ENCODE measurements around the gene EVL. TPM values are rescaled to one million over a fixed set of nuclear protein-coding genes. Genes with fewer than 3 reads are reported as not detected.
A peak's percentile ranks its signal among the peaks of the same experiment; 100 is the strongest.
"Not testable (repeated sequence)": the region's sequence is repeated elsewhere in the genome, so short reads cannot be mapped to it uniquely, and the experiment has no call there.

The EVL gene
- total RNA-seq, 1 donor from 2014 or later, result 290 TPM

- H3K36me3 Mint-ChIP-seq (ENCODE audit: low read depth); DNase-seq (ENCODE audit: low spot score); H3K4me1 Mint-ChIP-seq (ENCODE audit: low read depth); H3K27ac Mint-ChIP-seq; intact Hi-C loops (cut with micrococcal nuclease): not testable (repeated sequence)
- Mint-ChIP-seq H3K27me3 (ENCODE audit: insufficient read depth) (peaks cover 25% of the 10 kb centered on the region), H3K4me3 (peak overlapping the region; percentile 42), H3K9me3 (peaks cover 10% of the 10 kb centered on the region)
Measured at GRCh38 chr14:100157548-100158232, 92.5 kb downstream of the EVL start.

- Mint-ChIP-seq H3K4me3 (peak overlapping the region; percentile 70), H3K4me1 (ENCODE audit: low read depth) (no peaks in the 10 kb centered on the region), H3K27ac (no peak overlapping the region), H3K27me3 (ENCODE audit: insufficient read depth) (peaks cover 25% of the 10 kb centered on the region), H3K36me3 (ENCODE audit: low read depth) (peaks cover 3% of the 10 kb centered on the region), H3K9me3 (peaks cover 7% of the 10 kb centered on the region)
- DNase-seq (ENCODE audit: low spot score), result no peak
- intact Hi-C loops (cut with micrococcal nuclease), result loop anchor here (1.0 kb wide), 1 partner anchor 35 kb away; no protein-coding TSS in a partner anchor
Measured at GRCh38 chr14:100158566-100159093, 93.4 kb downstream of the EVL start.

- no peak for DNase-seq (ENCODE audit: low spot score)
- no peaks in the 10 kb centered on the region for H3K4me1 Mint-ChIP-seq (ENCODE audit: low read depth)
Measured at GRCh38 chr14:100159094-100159864, 94.1 kb downstream of the EVL start, which contains the start of gene DEGS2. Gene DEGS2, minus strand, starts transcription at chr14:100159645. Its CDS starts 58 bp downstream, at chr14:100159587.

GRCh38 chr14:100159865-100160533 is 94.8 kb downstream of the EVL start:
- intact Hi-C loops (cut with micrococcal nuclease), result loop anchor here (1.0 kb wide), 1 partner anchor 33 kb away; no protein-coding TSS in a partner anchor
- DNase-seq (ENCODE audit: low spot score), result no peak
- Mint-ChIP-seq H3K36me3 (ENCODE audit: low read depth) (peaks cover under 1% of the 10 kb centered on the region), H3K27ac (no peak overlapping the region), H3K27me3 (ENCODE audit: insufficient read depth) (peaks cover 26% of the 10 kb centered on the region), H3K4me3 (peak overlapping the region; percentile 37), H3K9me3 (peaks cover 4% of the 10 kb centered on the region), H3K4me1 (ENCODE audit: low read depth) (no peaks in the 10 kb centered on the region)

More at GRCh38 chr14:100159094-100159864, 94.1 kb downstream of the EVL start, which contains the start of gene DEGS2:
- peaks cover 3% of the 10 kb centered on the region for H3K36me3 Mint-ChIP-seq (ENCODE audit: low read depth)
- intact Hi-C loops (cut with micrococcal nuclease), result loop anchor here (1.0 kb wide), 1 partner anchor 34 kb away; no protein-coding TSS in a partner anchor
- H3K27me3 Mint-ChIP-seq (ENCODE audit: insufficient read depth), result peaks cover 25% of the 10 kb centered on the region
- no peak within 1 kb of the TSS for H3K27ac Mint-ChIP-seq
- H3K4me3 Mint-ChIP-seq, result peak within 1 kb of the TSS; percentile 70
- H3K9me3 Mint-ChIP-seq, result peaks cover 7% of the 10 kb centered on the region

DNA sequence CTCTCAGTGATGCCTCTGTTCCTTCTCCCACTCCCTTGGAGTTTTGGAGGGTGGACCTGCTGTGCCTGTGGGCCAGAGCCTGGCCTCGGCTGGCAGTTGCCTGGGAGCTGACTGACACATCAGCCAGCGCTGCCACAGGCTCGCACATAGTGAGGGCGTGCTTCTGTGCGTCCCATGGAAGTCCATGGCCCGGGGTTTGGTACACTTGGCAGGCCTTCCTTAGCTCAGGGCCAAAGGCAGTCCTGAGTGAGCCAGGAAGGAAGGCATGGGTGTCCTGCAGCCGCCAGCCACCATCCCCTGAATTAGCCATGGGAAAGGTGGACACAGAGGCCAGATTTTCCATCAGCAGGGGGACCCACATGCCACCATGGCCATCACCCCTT is 95.3 kb downstream of the EVL start:
- Mint-ChIP-seq H3K27ac (no peak overlapping the region), H3K4me3 (no peak overlapping the region), H3K4me1 (ENCODE audit: low read depth) (no peaks in the 10 kb centered on the region), H3K36me3 (ENCODE audit: low read depth) (no peaks in the 10 kb centered on the region), H3K27me3 (ENCODE audit: insufficient read depth) (peaks cover 28% of the 10 kb centered on the region), H3K9me3 (no peaks in the 10 kb centered on the region)
- intact Hi-C loops (cut with micrococcal nuclease), result no loop called here
- DNase-seq (ENCODE audit: low spot score), result no peak

- Mint-ChIP-seq H3K36me3 (ENCODE audit: low read depth) (peaks cover 1% of the 10 kb centered on the region), H3K4me1 (ENCODE audit: low read depth) (peaks cover 6% of the 10 kb centered on the region), H3K27ac (no peak overlapping the region), H3K9me3 (no peaks in the 10 kb centered on the region), H3K27me3 (ENCODE audit: insufficient read depth) (peaks cover 16% of the 10 kb centered on the region), H3K4me3 (no peak overlapping the region)
- intact Hi-C loops (cut with micrococcal nuclease), result no loop called here
- DNase-seq (ENCODE audit: low spot score), result no peak
Measured at GRCh38 chr14:100165376-100165775, 100.2 kb downstream of the EVL start.

DNA sequence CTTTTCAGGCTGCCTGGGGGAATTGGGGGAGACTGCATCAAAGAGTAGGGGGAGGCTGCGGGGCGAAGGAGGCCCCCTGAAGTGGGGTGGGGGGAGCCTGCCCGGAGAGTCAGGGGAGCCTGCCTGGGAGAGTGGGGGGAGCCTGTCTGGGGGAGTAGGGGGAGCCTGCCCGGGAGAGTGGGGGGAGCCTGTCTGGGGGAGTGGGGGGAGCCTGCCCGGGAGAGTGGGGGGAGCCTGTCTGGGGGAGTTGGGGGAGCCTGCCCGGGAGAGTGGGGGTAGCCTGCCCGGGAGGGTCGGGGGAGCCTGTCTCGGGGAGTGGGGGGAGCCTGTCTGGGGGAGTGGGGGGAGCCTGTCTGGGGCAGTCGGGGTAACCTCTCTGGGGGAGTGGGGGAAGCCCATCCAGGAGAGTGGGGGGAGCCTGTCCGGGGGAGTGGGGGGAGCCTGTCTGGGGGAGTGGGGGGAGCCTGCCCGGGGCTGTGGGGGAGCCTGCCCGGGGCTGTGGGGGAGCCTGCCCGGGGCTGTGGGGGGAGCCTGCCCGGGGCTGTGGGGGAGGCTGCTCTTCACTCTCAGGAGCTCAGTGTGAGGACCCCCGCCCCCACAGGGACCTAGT is 100.7 kb downstream of the EVL start:
- Mint-ChIP-seq H3K36me3 (ENCODE audit: low read depth) (peaks cover 1% of the 10 kb centered on the region), H3K27me3 (ENCODE audit: insufficient read depth) (peaks cover 16% of the 10 kb centered on the region), H3K27ac (no peak overlapping the region), H3K4me1 (ENCODE audit: low read depth) (peaks cover 6% of the 10 kb centered on the region), H3K4me3 (no peak overlapping the region), H3K9me3 (no peaks in the 10 kb centered on the region)
- no peak for DNase-seq (ENCODE audit: low spot score)
- intact Hi-C loops (cut with micrococcal nuclease), result no loop called here

- intact Hi-C loops (cut with micrococcal nuclease), result no loop called here
- Mint-ChIP-seq H3K36me3 (ENCODE audit: low read depth) (peaks cover 1% of the 10 kb centered on the region), H3K4me1 (ENCODE audit: low read depth) (peaks cover 6% of the 10 kb centered on the region), H3K9me3 (no peaks in the 10 kb centered on the region), H3K27me3 (ENCODE audit: insufficient read depth) (peaks cover 11% of the 10 kb centered on the region), H3K27ac (no peak overlapping the region), H3K4me3 (no peak overlapping the region)
- DNase-seq (ENCODE audit: low spot score), result no peak
Measured at GRCh38 chr14:100168506-100168905, 103.3 kb downstream of the EVL start.

GRCh38 chr14:100170880-100171279 is 105.7 kb downstream of the EVL start:
- H3K36me3 Mint-ChIP-seq (ENCODE audit: low read depth), result peaks cover 1% of the 10 kb centered on the region
- H3K27me3 Mint-ChIP-seq (ENCODE audit: insufficient read depth), result peaks cover 8% of the 10 kb centered on the region
- intact Hi-C loops (cut with micrococcal nuclease), result no loop called here

GRCh38 chr14:100172811-100173210 is 107.6 kb downstream of the EVL start:
- Mint-ChIP-seq H3K9me3 (no peaks in the 10 kb centered on the region), H3K4me1 (ENCODE audit: low read depth) (no peaks in the 10 kb centered on the region), H3K36me3 (ENCODE audit: low read depth) (no peaks in the 10 kb centered on the region), H3K27me3 (ENCODE audit: insufficient read depth) (no peaks in the 10 kb centered on the region), H3K4me3 (no peak overlapping the region), H3K27ac (no peak overlapping the region)
- intact Hi-C loops (cut with micrococcal nuclease), result no loop called here
- DNase-seq (ENCODE audit: low spot score), result no peak

More at GRCh38 chr14:100170880-100171279, 105.7 kb downstream of the EVL start:
- H3K4me3 Mint-ChIP-seq, result no peak overlapping the region
- H3K4me1 Mint-ChIP-seq (ENCODE audit: low read depth), result peaks cover 6% of the 10 kb centered on the region
- DNase-seq (ENCODE audit: low spot score), result no peak
- no peak overlapping the region for H3K27ac Mint-ChIP-seq
- H3K9me3 Mint-ChIP-seq, result no peaks in the 10 kb centered on the region

- Mint-ChIP-seq H3K27me3 (ENCODE audit: insufficient read depth) (no peaks in the 10 kb centered on the region), H3K36me3 (ENCODE audit: low read depth) (no peaks in the 10 kb centered on the region), H3K9me3 (no peaks in the 10 kb centered on the region), H3K4me3 (no peak overlapping the region), H3K27ac (no peak overlapping the region), H3K4me1 (ENCODE audit: low read depth) (no peaks in the 10 kb centered on the region)
- intact Hi-C loops (cut with micrococcal nuclease), result no loop called here
- DNase-seq (ENCODE audit: low spot score), result no peak
Measured at GRCh38 chr14:100173353-100173752, 108.1 kb downstream of the EVL start.

GRCh38 chr14:100176811-100177327 is 111.6 kb downstream of the EVL start:
- Mint-ChIP-seq H3K4me3 (no peak overlapping the region), H3K9me3 (no peaks in the 10 kb centered on the region), H3K27me3 (ENCODE audit: insufficient read depth) (no peaks in the 10 kb centered on the region), H3K4me1 (ENCODE audit: low read depth) (no peaks in the 10 kb centered on the region), H3K36me3 (ENCODE audit: low read depth) (no peaks in the 10 kb centered on the region), H3K27ac (no peak overlapping the region)
- DNase-seq (ENCODE audit: low spot score), result no peak
- intact Hi-C loops (cut with micrococcal nuclease), result no loop called here

All from activated T-helper 1 cell treated with anti-CD3 and anti-CD28 coated beads, Interleukin-12 subunit alpha, Interleukin-12 subunit beta, Interleukin-2, Interleukin-4 antibody, amounts not matched to agents 30 ng/mL and 10 ng/mL and 1 ng/mL, durations not matched to agents 14 hours and 24 hours and 36 hours (primary cell).